Measurements from ENCODE around the gene CSK.

Gene CSK

GRCh38 chr15:74808840-74809229, 27.0 kb downstream of the CSK start:
- Histone ChIP-seq H2AFZ (ENCODE audit: low read depth, low read length) (no peak overlapping the region), H4K20me1 (ENCODE audit: insufficient read depth, low read length) (peaks cover 6% of the 10 kb centered on the region)
- TF ChIP-seq EZH2phosphoT487 (IDR thresholded peaks at IDR 0.05; ENCODE audit: low read depth) (no peak), CTCF (IDR thresholded peaks at IDR 0.05; ENCODE audit: low read depth, low read length) (peak; percentile 32; the same call in 1 of the 2 replicates)

GRCh38 chr15:74809242-74809641, 27.4 kb downstream of the CSK start:
- Histone ChIP-seq H3K27me3 (ENCODE audit: low read depth, low read length) (no peaks in the 10 kb centered on the region), H3K9ac (ENCODE audit: low read length) (no peak overlapping the region), H3K4me1 (ENCODE audit: low read length) (peaks cover 7% of the 10 kb centered on the region), H3K4me2 (ENCODE audit: low read length) (no peak overlapping the region), H4K20me1 (ENCODE audit: insufficient read depth, low read length) (peaks cover 2% of the 10 kb centered on the region; the same call in 1 of the 2 replicates), H2AFZ (ENCODE audit: low read depth, low read length) (no peak overlapping the region), H3K4me3 (ENCODE audit: low read length) (no peak overlapping the region), H3K79me2 (ENCODE audit: low read length) (no peaks in the 10 kb centered on the region), H3K9me3 (ENCODE audit: insufficient read depth, low read length) (no peaks in the 10 kb centered on the region), H3K36me3 (replicated peaks; ENCODE audit: low read depth, low read length) (peaks cover 7% of the 10 kb centered on the region), H3K27ac (ENCODE audit: low read length) (no peak overlapping the region)
- no peak for TF ChIP-seq EZH2phosphoT487 (IDR thresholded peaks at IDR 0.05; ENCODE audit: low read depth)
- TF ChIP-seq CTCF (IDR thresholded peaks at IDR 0.05; ENCODE audit: low read depth, low read length) = no peak

More at GRCh38 chr15:74808840-74809229, 27.0 kb downstream of the CSK start:
- H3K79me2 ChIP-seq (ENCODE audit: low read length) = no peaks in the 10 kb centered on the region
- no peak overlapping the region for H3K9ac ChIP-seq (ENCODE audit: low read length)
- no peaks in the 10 kb centered on the region for H3K9me3 ChIP-seq (ENCODE audit: insufficient read depth, low read length)
- H3K27ac ChIP-seq (ENCODE audit: low read length) = no peak overlapping the region
- no peaks in the 10 kb centered on the region for H3K27me3 ChIP-seq (ENCODE audit: low read depth, low read length)
- H3K4me2 ChIP-seq (ENCODE audit: low read length) = no peak overlapping the region
- H3K4me1 ChIP-seq (ENCODE audit: low read length) = peaks cover 7% of the 10 kb centered on the region
- peaks cover 11% of the 10 kb centered on the region for H3K36me3 ChIP-seq (replicated peaks; ENCODE audit: low read depth, low read length)
- no peak overlapping the region for H3K4me3 ChIP-seq (ENCODE audit: low read length)

GRCh38 chr15:74809956-74810355, 28.1 kb downstream of the CSK start:
- Histone ChIP-seq H3K4me1 (ENCODE audit: low read length) (peaks cover 10% of the 10 kb centered on the region), H3K4me3 (ENCODE audit: low read length) (no peak overlapping the region), H3K9ac (ENCODE audit: low read length) (no peak overlapping the region), H3K4me2 (ENCODE audit: low read length) (no peak overlapping the region), H3K27me3 (ENCODE audit: low read depth, low read length) (no peaks in the 10 kb centered on the region), H3K36me3 (replicated peaks; ENCODE audit: low read depth, low read length) (peaks cover under 1% of the 10 kb centered on the region), H3K27ac (ENCODE audit: low read length) (no peak overlapping the region), H2AFZ (ENCODE audit: low read depth, low read length) (no peak overlapping the region), H4K20me1 (ENCODE audit: insufficient read depth, low read length) (no peaks in the 10 kb centered on the region), H3K9me3 (ENCODE audit: insufficient read depth, low read length) (no peaks in the 10 kb centered on the region), H3K79me2 (ENCODE audit: low read length) (no peaks in the 10 kb centered on the region)
- TF ChIP-seq CTCF (IDR thresholded peaks at IDR 0.05; ENCODE audit: low read depth, low read length) = no peak
- no peak for TF ChIP-seq EZH2phosphoT487 (IDR thresholded peaks at IDR 0.05; ENCODE audit: low read depth)

- Histone ChIP-seq H4K20me1 (ENCODE audit: insufficient read depth, low read length) (no peaks in the 10 kb centered on the region), H3K9me3 (ENCODE audit: insufficient read depth, low read length) (no peaks in the 10 kb centered on the region), H3K27me3 (ENCODE audit: low read depth, low read length) (no peaks in the 10 kb centered on the region), H3K79me2 (ENCODE audit: low read length) (no peaks in the 10 kb centered on the region), H3K9ac (ENCODE audit: low read length) (no peak within 1 kb of the TSS), H3K4me2 (ENCODE audit: low read length) (no peak within 1 kb of the TSS), H3K4me1 (ENCODE audit: low read length) (peaks cover 32% of the 10 kb centered on the region), H3K36me3 (replicated peaks; ENCODE audit: low read depth, low read length) (no peaks in the 10 kb centered on the region), H2AFZ (ENCODE audit: low read depth, low read length) (no peak within 1 kb of the TSS), H3K4me3 (ENCODE audit: low read length) (no peak within 1 kb of the TSS), H3K27ac (ENCODE audit: low read length) (no peak within 1 kb of the TSS)
- TF ChIP-seq EZH2phosphoT487 (IDR thresholded peaks at IDR 0.05; ENCODE audit: low read depth) (no peak), CTCF (IDR thresholded peaks at IDR 0.05; ENCODE audit: low read depth, low read length) (no peak)
Observed at GRCh38 chr15:74812533-74812932, 30.7 kb downstream of the CSK start, which contains the start of gene LMAN1L. Gene LMAN1L (plus strand): TSS chr15:74812835. CDS start chr15:74812855, 20 bp downstream.
